ENCODE measurements around the gene CYP4A22. TPM values are rescaled to one million over a fixed set of nuclear protein-coding genes. Genes with fewer than 3 reads are reported as not detected.
"Not testable (repeated sequence)": the region's sequence is repeated elsewhere in the genome, so short reads cannot be mapped to it uniquely, and the experiment has no call there.

Gene CYP4A22
- total and polyA plus RNA-seq, 9 donors, result 0.07 to 0.20 (median 0.14) TPM; not detected in 6

- H3K36me3 ChIP-seq (ENCODE audit: control insufficient read depth, insufficient read depth, low read length); H3K9me3 ChIP-seq (replicated peaks; ENCODE audit: control insufficient read depth, low read depth, low read length); H3K4me1 ChIP-seq (ENCODE audit: control insufficient read depth, insufficient read depth, low read length); H3K4me3 ChIP-seq (ENCODE audit: low read length); DNase-seq; H3K27me3 ChIP-seq (ENCODE audit: control insufficient read depth, insufficient read depth, low read length); H3K27ac ChIP-seq (ENCODE audit: low read length): not testable (repeated sequence)
- 13% methylated on average over 5 of the region's 9 CpGs for WGBS (ENCODE audit: insufficient coverage)
These were observed 11.9 kb downstream of the CYP4A22 start for GRCh38 chr1:47149162-47149561.

GRCh38 chr1:47156457-47156856 is 19.2 kb downstream of the CYP4A22 start:
- not testable (repeated sequence) for DNase-seq; H3K4me3 ChIP-seq (ENCODE audit: low read length); H3K36me3 ChIP-seq (ENCODE audit: control insufficient read depth, insufficient read depth, low read length); H3K4me1 ChIP-seq (ENCODE audit: control insufficient read depth, insufficient read depth, low read length); H3K27ac ChIP-seq (ENCODE audit: low read length); H3K27me3 ChIP-seq (ENCODE audit: control insufficient read depth, insufficient read depth, low read length); H3K9me3 ChIP-seq (replicated peaks; ENCODE audit: control insufficient read depth, low read depth, low read length)

- not testable (repeated sequence) for H3K9me3 ChIP-seq (replicated peaks; ENCODE audit: control insufficient read depth, low read depth, low read length); H3K27ac ChIP-seq (ENCODE audit: low read length); H3K27me3 ChIP-seq (ENCODE audit: control insufficient read depth, insufficient read depth, low read length); DNase-seq; H3K4me3 ChIP-seq (ENCODE audit: low read length); H3K4me1 ChIP-seq (ENCODE audit: control insufficient read depth, insufficient read depth, low read length); H3K36me3 ChIP-seq (ENCODE audit: control insufficient read depth, insufficient read depth, low read length)
- WGBS (ENCODE audit: insufficient coverage), result no CpG with 5 or more reads among the region's 3 CpGs
These were observed 20.7 kb downstream of the CYP4A22 start for GRCh38 chr1:47157957-47158356.

- Histone ChIP-seq H3K27me3 (ENCODE audit: control insufficient read depth, insufficient read depth, low read length) (no peaks in the 10 kb centered on the region), H3K4me3 (ENCODE audit: low read length) (no peak overlapping the region), H3K4me1 (ENCODE audit: control insufficient read depth, insufficient read depth, low read length) (no peaks in the 10 kb centered on the region), H3K27ac (ENCODE audit: low read length) (no peak overlapping the region), H3K9me3 (replicated peaks; ENCODE audit: control insufficient read depth, low read depth, low read length) (no peaks in the 10 kb centered on the region), H3K36me3 (ENCODE audit: control insufficient read depth, insufficient read depth, low read length) (no peaks in the 10 kb centered on the region)
- no peak for DNase-seq
These were observed 23.5 kb downstream of the CYP4A22 start for GRCh38 chr1:47160716-47161115.

- WGBS (ENCODE audit: insufficient coverage), result 59% methylated on average over 3 of the region's 5 CpGs
- Histone ChIP-seq H3K4me1 (ENCODE audit: control insufficient read depth, insufficient read depth, low read length) (no peaks in the 10 kb centered on the region), H3K27me3 (ENCODE audit: control insufficient read depth, insufficient read depth, low read length) (no peaks in the 10 kb centered on the region), H3K36me3 (ENCODE audit: control insufficient read depth, insufficient read depth, low read length) (no peaks in the 10 kb centered on the region), H3K27ac (ENCODE audit: low read length) (no peak overlapping the region), H3K4me3 (ENCODE audit: low read length) (no peak overlapping the region), H3K9me3 (replicated peaks; ENCODE audit: control insufficient read depth, low read depth, low read length) (no peaks in the 10 kb centered on the region)
- no peak for DNase-seq
These were observed 24.2 kb downstream of the CYP4A22 start for GRCh38 chr1:47161298-47162040.

GRCh38 chr1:47164552-47164951 is 27.3 kb downstream of the CYP4A22 start:
- H3K4me1 ChIP-seq (ENCODE audit: control insufficient read depth, insufficient read depth, low read length), result no peaks in the 10 kb centered on the region
- H3K27me3 ChIP-seq (ENCODE audit: control insufficient read depth, insufficient read depth, low read length), result no peaks in the 10 kb centered on the region
- no peak for DNase-seq
- no peak overlapping the region for H3K27ac ChIP-seq (ENCODE audit: low read length)
- no peaks in the 10 kb centered on the region for H3K9me3 ChIP-seq (replicated peaks; ENCODE audit: control insufficient read depth, low read depth, low read length)
- H3K4me3 ChIP-seq (ENCODE audit: low read length), result no peak overlapping the region
- no peaks in the 10 kb centered on the region for H3K36me3 ChIP-seq (ENCODE audit: control insufficient read depth, insufficient read depth, low read length)

GRCh38 chr1:47172782-47173181 is 35.5 kb downstream of the CYP4A22 start:
- H3K4me1 ChIP-seq (ENCODE audit: control insufficient read depth, insufficient read depth, low read length), result no peaks in the 10 kb centered on the region
- no peak overlapping the region for H3K27ac ChIP-seq (ENCODE audit: low read length)
- H3K36me3 ChIP-seq (ENCODE audit: control insufficient read depth, insufficient read depth, low read length), result no peaks in the 10 kb centered on the region
- peaks cover 6% of the 10 kb centered on the region for H3K27me3 ChIP-seq (ENCODE audit: control insufficient read depth, insufficient read depth, low read length)
- DNase-seq, result no peak
- WGBS (ENCODE audit: insufficient coverage), result 88% methylated on average over 5 of the region's 5 CpGs
- peaks cover 2% of the 10 kb centered on the region for H3K9me3 ChIP-seq (replicated peaks; ENCODE audit: control insufficient read depth, low read depth, low read length)
- no peak overlapping the region for H3K4me3 ChIP-seq (ENCODE audit: low read length)

- Histone ChIP-seq H3K27me3 (ENCODE audit: control insufficient read depth, insufficient read depth, low read length) (peaks cover 6% of the 10 kb centered on the region), H3K4me3 (ENCODE audit: low read length) (no peak overlapping the region), H3K4me1 (ENCODE audit: control insufficient read depth, insufficient read depth, low read length) (peaks cover 9% of the 10 kb centered on the region), H3K27ac (ENCODE audit: low read length) (no peak overlapping the region), H3K9me3 (replicated peaks; ENCODE audit: control insufficient read depth, low read depth, low read length) (peaks cover 2% of the 10 kb centered on the region), H3K36me3 (ENCODE audit: control insufficient read depth, insufficient read depth, low read length) (no peaks in the 10 kb centered on the region)
- DNase-seq, result no peak
These were observed 37.4 kb downstream of the CYP4A22 start for GRCh38 chr1:47174656-47175020.

GRCh38 chr1:47175227-47175934 is 38.1 kb downstream of the CYP4A22 start:
- WGBS (ENCODE audit: insufficient coverage), result 20% methylated on average over 8 of the region's 11 CpGs
- Histone ChIP-seq H3K4me1 (ENCODE audit: control insufficient read depth, insufficient read depth, low read length) (peaks cover 17% of the 10 kb centered on the region), H3K27me3 (ENCODE audit: control insufficient read depth, insufficient read depth, low read length) (peaks cover 12% of the 10 kb centered on the region), H3K9me3 (replicated peaks; ENCODE audit: control insufficient read depth, low read depth, low read length) (peaks cover 2% of the 10 kb centered on the region), H3K4me3 (ENCODE audit: low read length) (no peak overlapping the region), H3K27ac (ENCODE audit: low read length) (no peak overlapping the region), H3K36me3 (ENCODE audit: control insufficient read depth, insufficient read depth, low read length) (no peaks in the 10 kb centered on the region)
- peak; percentile 59 for DNase-seq

- no peak for DNase-seq
- no peaks in the 10 kb centered on the region for H3K36me3 ChIP-seq (ENCODE audit: control insufficient read depth, insufficient read depth, low read length)
- no peak overlapping the region for H3K27ac ChIP-seq (ENCODE audit: low read length)
- H3K9me3 ChIP-seq (replicated peaks; ENCODE audit: control insufficient read depth, low read depth, low read length), result no peaks in the 10 kb centered on the region
- no CpG with 5 or more reads among the region's 6 CpGs for WGBS (ENCODE audit: insufficient coverage)
- H3K4me1 ChIP-seq (ENCODE audit: control insufficient read depth, insufficient read depth, low read length), result peaks cover 21% of the 10 kb centered on the region
- no peak overlapping the region for H3K4me3 ChIP-seq (ENCODE audit: low read length)
- H3K27me3 ChIP-seq (ENCODE audit: control insufficient read depth, insufficient read depth, low read length), result peaks cover 18% of the 10 kb centered on the region
These were observed 40.8 kb downstream of the CYP4A22 start for GRCh38 chr1:47178020-47178419.

GRCh38 chr1:47178654-47179016 is 41.4 kb downstream of the CYP4A22 start:
- H3K4me3 ChIP-seq (ENCODE audit: low read length), result peak overlapping the region; percentile 32
- H3K27me3 ChIP-seq (ENCODE audit: control insufficient read depth, insufficient read depth, low read length), result peaks cover 18% of the 10 kb centered on the region
- peaks cover 21% of the 10 kb centered on the region for H3K4me1 ChIP-seq (ENCODE audit: control insufficient read depth, insufficient read depth, low read length)
- H3K9me3 ChIP-seq (replicated peaks; ENCODE audit: control insufficient read depth, low read depth, low read length), result no peaks in the 10 kb centered on the region
- no peaks in the 10 kb centered on the region for H3K36me3 ChIP-seq (ENCODE audit: control insufficient read depth, insufficient read depth, low read length)
- no peak overlapping the region for H3K27ac ChIP-seq (ENCODE audit: low read length)
- no peak for DNase-seq
- WGBS (ENCODE audit: insufficient coverage), result 62% methylated on average over 8 of the region's 8 CpGs
